Hepatocyte (in vitro differentiated cells): ENCODE data around the gene ENTPD2. TPM values are rescaled to one million over a fixed set of nuclear protein-coding genes. Genes with fewer than 3 reads are reported as not detected.

Experiments used
- DNase-seq: peaks from one replicate; pipeline ENCODE4 v3.0.0-alpha.2; 2016; ENCODE audit warnings: low spot score
- H2AFZ ChIP-seq: fragments of 200-600 bp; sonication (generic); 2 replicates; pipeline ENCODE4 v1.6.0; 2016; ENCODE audit warnings: antibody characterized with exemption, mild to moderate bottlenecking
- H3K27ac ChIP-seq: fragments of 200-600 bp; sonication (generic); 2 replicates; pipeline ENCODE4 v1.5.1; 2016; ENCODE audit warnings: mild to moderate bottlenecking
- H3K27me3 ChIP-seq: fragments of 200-600 bp; sonication (generic); 2 replicates; pipeline ENCODE4 v1.6.1; 2016
- H3K36me3 ChIP-seq: fragments of 200-600 bp; sonication (generic); replicated peaks from 2 replicates; pipeline ENCODE4 v1.5.1; 2016; ENCODE audit warnings: low read depth; ENCODE audit not compliant: insufficient read depth
- H3K4me1 ChIP-seq: fragments of 200-600 bp; sonication (generic); 2 replicates; pipeline ENCODE4 v1.5.1; 2016; ENCODE audit warnings: mild to moderate bottlenecking, moderate library complexity; ENCODE audit not compliant: insufficient read depth
- H3K4me2 ChIP-seq: fragments of 200-600 bp; sonication (generic); 2 replicates; pipeline ENCODE4 v1.6.0; 2016
- H3K4me3 ChIP-seq: fragments of 200-600 bp; sonication (generic); 2 replicates; pipeline ENCODE4 v1.5.1; 2016; ENCODE audit warnings: mild to moderate bottlenecking
- H3K79me2 ChIP-seq: fragments of 200-600 bp; sonication (generic); 2 replicates; pipeline ENCODE4 v1.6.0; 2017; ENCODE audit warnings: mild to moderate bottlenecking
- H3K9me2 ChIP-seq: fragments of 200-600 bp; sonication (generic); replicated peaks from 2 replicates; pipeline ENCODE4 v1.6.0; 2017; ENCODE audit warnings: mild to moderate bottlenecking; ENCODE audit not compliant: insufficient read depth
- H3K9me3 ChIP-seq: fragments of 200-600 bp; sonication (generic); 2 replicates; pipeline ENCODE4 v1.5.1; 2016; ENCODE audit warnings: low read depth, mild to moderate bottlenecking
- H4K20me1 ChIP-seq: fragments of 200-600 bp; sonication (generic); 2 replicates; pipeline ENCODE4 v1.6.0; 2016; ENCODE audit warnings: mild to moderate bottlenecking; ENCODE audit not compliant: insufficient read depth, poor library complexity, severe bottlenecking
- EZH2 ChIP-seq: fragments of 200-600 bp; sonication (generic); IDR thresholded peaks from 2 replicates; pipeline ENCODE4 v1.6.1; 2016; ENCODE audit warnings: antibody characterized with exemption, mild to moderate bottlenecking, borderline replicate concordance
- EZH2phosphoT487 ChIP-seq: fragments of 200-600 bp; sonication (generic); IDR thresholded peaks from one replicate; pipeline ENCODE4 v1.6.1; 2018; ENCODE audit warnings: antibody characterized with exemption, mild to moderate bottlenecking, low read depth, moderate library complexity; ENCODE audit not compliant: unreplicated experiment, severe bottlenecking
- WGBS: methylation state at CpG from one replicate; pipeline ENCODE4 v1.1.6; 2016; ENCODE audit warnings: low lambda C conversion rate; ENCODE audit errors: missing lambda C conversion rate; 5-methylcytosine and 5-hydroxymethylcytosine counted together
- polyA plus RNA-seq: library from polyadenylated mRNA; unstranded; fragments of >200 nt; fragmentation: Nextera tagmentation; extraction: Ambion mirVana; gene quantifications from 2 replicates; pipeline ENCODE4 v1.2.1, GENCODE V29; 2016
- total RNA-seq: library from RNA; depleted of rRNA; stranded (reverse); fragments of >200 nt; gene quantifications from 2 replicates; pipeline ENCODE4 v1.2.3, GENCODE V29; 2014
- TF ChIP-seq, protein P1 (sequence below): fragments of 200-600 bp; sonication (generic); IDR thresholded peaks from 2 replicates; pipeline ENCODE4 v1.5.1; 2016; ENCODE audit warnings: antibody characterized with exemption, mild to moderate bottlenecking; ENCODE audit not compliant: poor library complexity

The ENTPD2 gene
- total and polyA plus RNA-seq, 2 experiments from 2014 or later = 1.1 to 1.8 TPM

- no peak for DNase-seq
- H2AFZ ChIP-seq = no peak within 1 kb of the TSS
- no peaks in the 10 kb centered on the region for H3K36me3 ChIP-seq
- H3K4me3 ChIP-seq = no peak within 1 kb of the TSS
- no peaks in the 10 kb centered on the region for H4K20me1 ChIP-seq
- no peak within 1 kb of the TSS for H3K4me2 ChIP-seq
- no peak for TF ChIP-seq EZH2phosphoT487
- TF ChIP-seq, protein P1, sequence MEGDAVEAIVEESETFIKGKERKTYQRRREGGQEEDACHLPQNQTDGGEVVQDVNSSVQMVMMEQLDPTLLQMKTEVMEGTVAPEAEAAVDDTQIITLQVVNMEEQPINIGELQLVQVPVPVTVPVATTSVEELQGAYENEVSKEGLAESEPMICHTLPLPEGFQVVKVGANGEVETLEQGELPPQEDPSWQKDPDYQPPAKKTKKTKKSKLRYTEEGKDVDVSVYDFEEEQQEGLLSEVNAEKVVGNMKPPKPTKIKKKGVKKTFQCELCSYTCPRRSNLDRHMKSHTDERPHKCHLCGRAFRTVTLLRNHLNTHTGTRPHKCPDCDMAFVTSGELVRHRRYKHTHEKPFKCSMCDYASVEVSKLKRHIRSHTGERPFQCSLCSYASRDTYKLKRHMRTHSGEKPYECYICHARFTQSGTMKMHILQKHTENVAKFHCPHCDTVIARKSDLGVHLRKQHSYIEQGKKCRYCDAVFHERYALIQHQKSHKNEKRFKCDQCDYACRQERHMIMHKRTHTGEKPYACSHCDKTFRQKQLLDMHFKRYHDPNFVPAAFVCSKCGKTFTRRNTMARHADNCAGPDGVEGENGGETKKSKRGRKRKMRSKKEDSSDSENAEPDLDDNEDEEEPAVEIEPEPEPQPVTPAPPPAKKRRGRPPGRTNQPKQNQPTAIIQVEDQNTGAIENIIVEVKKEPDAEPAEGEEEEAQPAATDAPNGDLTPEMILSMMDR = no peak
- no peak for TF ChIP-seq EZH2
- H3K9me2 ChIP-seq = no peaks in the 10 kb centered on the region
- WGBS = 75% methylated on average over 16 of the region's 16 CpGs
- no peaks in the 10 kb centered on the region for H3K79me2 ChIP-seq
- H3K27ac ChIP-seq = no peak within 1 kb of the TSS
- H3K9me3 ChIP-seq = no peaks in the 10 kb centered on the region
- no peaks in the 10 kb centered on the region for H3K27me3 ChIP-seq
- H3K4me1 ChIP-seq = peaks cover 19% of the 10 kb centered on the region
Measured at GRCh38 chr9:137031904-137032640, 21.8 kb downstream of the ENTPD2 start, which contains the start of gene FUT7. Gene FUT7 (minus strand): TSS chr9:137032088. CDS start chr9:137031991, 97 bp downstream.

- Histone ChIP-seq H3K4me3 (no peak overlapping the region), H3K27ac (no peak overlapping the region), H3K79me2 (no peaks in the 10 kb centered on the region), H3K4me2 (no peak overlapping the region), H3K36me3 (no peaks in the 10 kb centered on the region), H3K4me1 (peaks cover 20% of the 10 kb centered on the region), H4K20me1 (no peaks in the 10 kb centered on the region), H3K27me3 (no peaks in the 10 kb centered on the region), H3K9me2 (no peaks in the 10 kb centered on the region), H2AFZ (no peak overlapping the region), H3K9me3 (no peaks in the 10 kb centered on the region)
- WGBS = 97% methylated on average over 56 of the region's 65 CpGs
- no peak for DNase-seq
- TF ChIP-seq, protein P1 = no peak
- no peak for TF ChIP-seq EZH2
- TF ChIP-seq EZH2phosphoT487 = no peak
Measured at GRCh38 chr9:137030538-137031527, 23.0 kb downstream of the ENTPD2 start.

GRCh38 chr9:137030006-137030405 lies 23.9 kb downstream of the ENTPD2 start:
- no peak for TF ChIP-seq EZH2
- no peak for TF ChIP-seq EZH2phosphoT487
- TF ChIP-seq, protein P1 = no peak
- Histone ChIP-seq H4K20me1 (no peaks in the 10 kb centered on the region), H3K9me3 (no peaks in the 10 kb centered on the region), H3K4me3 (no peak overlapping the region), H3K27me3 (no peaks in the 10 kb centered on the region), H2AFZ (no peak overlapping the region), H3K79me2 (no peaks in the 10 kb centered on the region), H3K4me2 (no peak overlapping the region), H3K9me2 (no peaks in the 10 kb centered on the region), H3K4me1 (peaks cover 20% of the 10 kb centered on the region), H3K27ac (no peak overlapping the region), H3K36me3 (no peaks in the 10 kb centered on the region)
- DNase-seq = no peak
- 86% methylated on average over 14 of the region's 15 CpGs for WGBS
